T-helper 1 cell treated with Interleukin-12 subunit alpha and Interleukin-12 subunit beta and Interleukin-4 antibody, amounts not matched to agents 30 μg/mL and 1 μg/mL, for 36 hours (primary cell): Measurements from ENCODE around the gene MYLK.

Source experiments
- H3K27ac Mint-ChIP-seq: one replicate; pipeline ENCODE4 v1.8.0; 2021; ENCODE audit warnings: mild to moderate bottlenecking, mixed read lengths
- H3K27me3 Mint-ChIP-seq: one replicate; pipeline ENCODE4 v1.8.0; 2021; ENCODE audit warnings: low read depth, mixed read lengths
- H3K36me3 Mint-ChIP-seq: one replicate; pipeline ENCODE4 v1.8.0; 2021; ENCODE audit warnings: low read depth, mixed read lengths
- H3K4me1 Mint-ChIP-seq: one replicate; pipeline ENCODE4 v1.8.0; 2021; ENCODE audit warnings: low read depth, mixed read lengths
- H3K4me3 Mint-ChIP-seq: one replicate; pipeline ENCODE4 v1.8.0; 2021; ENCODE audit warnings: mild to moderate bottlenecking, moderate library complexity, mixed read lengths
- H3K9me3 Mint-ChIP-seq: one replicate; pipeline ENCODE4 v1.8.0; 2021; ENCODE audit warnings: mixed read lengths

Gene MYLK

GRCh38 chr3:123689831-123690230 is 194.3 kb downstream of the MYLK start:
- no peaks in the 10 kb centered on the region for H3K9me3 Mint-ChIP-seq
- no peak overlapping the region for H3K4me3 Mint-ChIP-seq
- H3K4me1 Mint-ChIP-seq = no peaks in the 10 kb centered on the region
- H3K27ac Mint-ChIP-seq = no peak overlapping the region
- no peaks in the 10 kb centered on the region for H3K36me3 Mint-ChIP-seq
- H3K27me3 Mint-ChIP-seq = peaks cover 4% of the 10 kb centered on the region

GRCh38 chr3:123688241-123688747 is 195.8 kb downstream of the MYLK start:
- Mint-ChIP-seq H3K36me3 (no peaks in the 10 kb centered on the region), H3K9me3 (no peaks in the 10 kb centered on the region), H3K4me3 (no peak overlapping the region), H3K4me1 (no peaks in the 10 kb centered on the region), H3K27ac (no peak overlapping the region), H3K27me3 (peaks cover 4% of the 10 kb centered on the region)

GRCh38 chr3:123687286-123687685 is 196.8 kb downstream of the MYLK start:
- Mint-ChIP-seq H3K36me3 (no peaks in the 10 kb centered on the region), H3K4me1 (no peaks in the 10 kb centered on the region), H3K4me3 (no peak overlapping the region), H3K27ac (no peak overlapping the region), H3K9me3 (no peaks in the 10 kb centered on the region), H3K27me3 (peaks cover 4% of the 10 kb centered on the region)

- no peaks in the 10 kb centered on the region for H3K4me1 Mint-ChIP-seq
- no peaks in the 10 kb centered on the region for H3K9me3 Mint-ChIP-seq
- H3K4me3 Mint-ChIP-seq = no peak overlapping the region
- H3K27ac Mint-ChIP-seq = no peak overlapping the region
- no peaks in the 10 kb centered on the region for H3K27me3 Mint-ChIP-seq
- H3K36me3 Mint-ChIP-seq = no peaks in the 10 kb centered on the region
These were observed 197.9 kb downstream of the MYLK start for GRCh38 chr3:123686251-123686650.

- H3K9me3 Mint-ChIP-seq = no peaks in the 10 kb centered on the region
- H3K36me3 Mint-ChIP-seq = no peaks in the 10 kb centered on the region
- H3K27ac Mint-ChIP-seq = no peak overlapping the region
- no peaks in the 10 kb centered on the region for H3K27me3 Mint-ChIP-seq
- no peaks in the 10 kb centered on the region for H3K4me1 Mint-ChIP-seq
- H3K4me3 Mint-ChIP-seq = no peak overlapping the region
These were observed 198.4 kb downstream of the MYLK start for GRCh38 chr3:123685780-123686179.

GRCh38 chr3:123684636-123685035 is 199.5 kb downstream of the MYLK start:
- Mint-ChIP-seq H3K36me3 (no peaks in the 10 kb centered on the region), H3K4me1 (no peaks in the 10 kb centered on the region), H3K27me3 (peaks cover 5% of the 10 kb centered on the region), H3K4me3 (no peak overlapping the region), H3K27ac (no peak overlapping the region), H3K9me3 (no peaks in the 10 kb centered on the region)

- Mint-ChIP-seq H3K9me3 (no peaks in the 10 kb centered on the region), H3K27me3 (peaks cover 5% of the 10 kb centered on the region), H3K4me3 (no peak overlapping the region), H3K4me1 (no peaks in the 10 kb centered on the region), H3K36me3 (no peaks in the 10 kb centered on the region), H3K27ac (no peak overlapping the region)
These were observed 199.9 kb downstream of the MYLK start for GRCh38 chr3:123684209-123684608.

GRCh38 chr3:123683505-123684154 is 200.5 kb downstream of the MYLK start:
- Mint-ChIP-seq H3K27ac (no peak overlapping the region), H3K4me1 (no peaks in the 10 kb centered on the region), H3K4me3 (no peak overlapping the region), H3K36me3 (no peaks in the 10 kb centered on the region), H3K27me3 (peaks cover 5% of the 10 kb centered on the region), H3K9me3 (no peaks in the 10 kb centered on the region)

- H3K27ac Mint-ChIP-seq = no peak overlapping the region
- no peaks in the 10 kb centered on the region for H3K36me3 Mint-ChIP-seq
- H3K27me3 Mint-ChIP-seq = peaks cover 5% of the 10 kb centered on the region
- H3K9me3 Mint-ChIP-seq = no peaks in the 10 kb centered on the region
- H3K4me3 Mint-ChIP-seq = no peak overlapping the region
- no peaks in the 10 kb centered on the region for H3K4me1 Mint-ChIP-seq
These were observed 201.2 kb downstream of the MYLK start for GRCh38 chr3:123682781-123683504.

- Mint-ChIP-seq H3K27ac (no peak overlapping the region), H3K36me3 (no peaks in the 10 kb centered on the region), H3K4me3 (no peak overlapping the region), H3K9me3 (no peaks in the 10 kb centered on the region), H3K27me3 (peaks cover 5% of the 10 kb centered on the region), H3K4me1 (no peaks in the 10 kb centered on the region)
These were observed 201.8 kb downstream of the MYLK start for GRCh38 chr3:123682302-123682701.

GRCh38 chr3:123679712-123680386 is 204.3 kb downstream of the MYLK start:
- no peak overlapping the region for H3K27ac Mint-ChIP-seq
- H3K4me1 Mint-ChIP-seq = no peaks in the 10 kb centered on the region
- H3K9me3 Mint-ChIP-seq = no peaks in the 10 kb centered on the region
- H3K4me3 Mint-ChIP-seq = no peak overlapping the region
- no peaks in the 10 kb centered on the region for H3K36me3 Mint-ChIP-seq
- peaks cover 5% of the 10 kb centered on the region for H3K27me3 Mint-ChIP-seq

- peaks cover 12% of the 10 kb centered on the region for H3K27me3 Mint-ChIP-seq
- no peaks in the 10 kb centered on the region for H3K9me3 Mint-ChIP-seq
- no peak overlapping the region for H3K4me3 Mint-ChIP-seq
- no peaks in the 10 kb centered on the region for H3K36me3 Mint-ChIP-seq
- no peak overlapping the region for H3K27ac Mint-ChIP-seq
- H3K4me1 Mint-ChIP-seq = no peaks in the 10 kb centered on the region
These were observed 206.0 kb downstream of the MYLK start for GRCh38 chr3:123678108-123678511.

- peaks cover 14% of the 10 kb centered on the region for H3K27me3 Mint-ChIP-seq
- H3K9me3 Mint-ChIP-seq = no peaks in the 10 kb centered on the region
- no peak overlapping the region for H3K4me3 Mint-ChIP-seq
- H3K4me1 Mint-ChIP-seq = no peaks in the 10 kb centered on the region
- no peaks in the 10 kb centered on the region for H3K36me3 Mint-ChIP-seq
- H3K27ac Mint-ChIP-seq = no peak overlapping the region
These were observed 211.5 kb downstream of the MYLK start for GRCh38 chr3:123672429-123673146.

GRCh38 chr3:123670743-123671142 is 213.4 kb downstream of the MYLK start:
- no peak overlapping the region for H3K4me3 Mint-ChIP-seq
- no peaks in the 10 kb centered on the region for H3K4me1 Mint-ChIP-seq
- H3K9me3 Mint-ChIP-seq = no peaks in the 10 kb centered on the region
- no peaks in the 10 kb centered on the region for H3K36me3 Mint-ChIP-seq
- H3K27ac Mint-ChIP-seq = no peak overlapping the region
- H3K27me3 Mint-ChIP-seq = peaks cover 18% of the 10 kb centered on the region
